Measurements from ENCODE around the gene FCAMR.

FCAMR gene

GRCh38 chr1:206908038-206908437 is 62.2 kb downstream of the FCAMR start:
- DNase-seq (ENCODE audit: low read depth) = no peak

Measured in stimulated activated CD8-positive, alpha-beta memory T cell treated with anti-CD3 and anti-CD28 coated beads, Interleukin-12 subunit alpha, Interleukin-12 subunit beta, amount 100 ng/mL, for 1 hour (primary cell).